ENCODE results near the gene ALDH1L2. TPM values are rescaled to one million over a fixed set of nuclear protein-coding genes. Genes with fewer than 3 reads are reported as not detected.

The ALDH1L2 gene
- total RNA-seq, 1 donor from 2014 or later, result 9.7 TPM

- no peaks in the 10 kb centered on the region for H3K36me3 ChIP-seq
- no peak for DNase-seq
- H3K27me3 ChIP-seq (ENCODE audit: low read depth), result no peaks in the 10 kb centered on the region
- no peaks in the 10 kb centered on the region for H3K4me1 ChIP-seq
- no peak for ATAC-seq
- intact Hi-C loops (cut with DNase I), result no loop called here
- H3K4me3 ChIP-seq, result no peak overlapping the region
- TF ChIP-seq, protein P1, sequence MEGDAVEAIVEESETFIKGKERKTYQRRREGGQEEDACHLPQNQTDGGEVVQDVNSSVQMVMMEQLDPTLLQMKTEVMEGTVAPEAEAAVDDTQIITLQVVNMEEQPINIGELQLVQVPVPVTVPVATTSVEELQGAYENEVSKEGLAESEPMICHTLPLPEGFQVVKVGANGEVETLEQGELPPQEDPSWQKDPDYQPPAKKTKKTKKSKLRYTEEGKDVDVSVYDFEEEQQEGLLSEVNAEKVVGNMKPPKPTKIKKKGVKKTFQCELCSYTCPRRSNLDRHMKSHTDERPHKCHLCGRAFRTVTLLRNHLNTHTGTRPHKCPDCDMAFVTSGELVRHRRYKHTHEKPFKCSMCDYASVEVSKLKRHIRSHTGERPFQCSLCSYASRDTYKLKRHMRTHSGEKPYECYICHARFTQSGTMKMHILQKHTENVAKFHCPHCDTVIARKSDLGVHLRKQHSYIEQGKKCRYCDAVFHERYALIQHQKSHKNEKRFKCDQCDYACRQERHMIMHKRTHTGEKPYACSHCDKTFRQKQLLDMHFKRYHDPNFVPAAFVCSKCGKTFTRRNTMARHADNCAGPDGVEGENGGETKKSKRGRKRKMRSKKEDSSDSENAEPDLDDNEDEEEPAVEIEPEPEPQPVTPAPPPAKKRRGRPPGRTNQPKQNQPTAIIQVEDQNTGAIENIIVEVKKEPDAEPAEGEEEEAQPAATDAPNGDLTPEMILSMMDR (IDR thresholded peaks at IDR 0.05), result no peak
- H3K9me3 ChIP-seq, result no peaks in the 10 kb centered on the region
- no peak overlapping the region for H3K27ac ChIP-seq
Observed at GRCh38 chr12:105032703-105033357, 51.4 kb downstream of the ALDH1L2 start.

DNA sequence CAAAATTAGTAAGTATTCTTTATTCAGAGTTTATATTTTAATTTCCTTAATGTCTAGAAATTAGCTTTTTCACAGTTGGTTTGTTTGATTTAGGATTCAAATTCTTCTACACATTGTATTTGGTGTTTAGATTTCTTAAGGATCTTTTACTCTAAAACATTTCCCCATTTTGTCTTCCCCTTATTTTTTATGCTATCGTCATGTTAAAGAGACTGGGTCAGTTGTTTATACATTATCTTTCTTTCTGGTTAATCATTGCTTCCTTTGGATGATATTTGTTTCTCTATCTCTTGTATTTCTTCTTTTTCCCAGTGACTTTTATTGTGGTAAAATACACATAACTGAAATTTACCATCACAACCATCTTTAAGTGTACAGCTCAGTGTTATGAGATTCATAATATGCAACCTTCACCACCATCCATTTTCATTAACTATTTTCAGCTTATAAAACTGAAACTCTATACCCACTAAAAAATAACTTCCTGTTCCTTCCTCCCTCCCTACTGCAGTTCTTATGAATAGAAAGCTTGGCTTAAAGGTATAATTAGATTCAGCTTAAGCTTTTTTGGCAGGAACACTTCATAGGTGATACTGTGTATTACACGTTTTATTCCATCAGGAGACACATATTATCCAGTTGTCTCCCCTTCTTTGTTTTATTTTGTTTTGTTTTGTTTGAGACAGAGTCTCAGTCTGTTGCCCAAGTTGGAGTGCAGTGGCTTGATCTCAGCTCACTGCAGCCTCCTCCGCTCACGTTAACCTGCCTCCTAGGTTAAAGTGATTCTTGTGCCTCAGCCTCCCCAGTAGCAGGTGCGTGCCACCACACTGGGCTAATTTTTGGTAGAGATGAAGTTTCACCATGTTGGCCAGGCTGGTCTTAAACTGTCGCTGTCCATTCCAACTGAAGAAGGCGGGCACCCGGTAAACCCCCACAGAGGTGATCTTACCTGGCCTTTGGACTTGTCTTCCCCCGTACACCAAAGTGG lies 53.1 kb downstream of the ALDH1L2 start:
- intact Hi-C loops (cut with DNase I), result no loop called here
- Histone ChIP-seq H3K4me1 (peaks cover 9% of the 10 kb centered on the region), H3K4me3 (no peak overlapping the region), H3K27ac (no peak overlapping the region), H3K9me3 (no peaks in the 10 kb centered on the region), H3K36me3 (no peaks in the 10 kb centered on the region), H3K27me3 (ENCODE audit: low read depth) (no peaks in the 10 kb centered on the region)
- TF ChIP-seq, protein P1 (IDR thresholded peaks at IDR 0.05), result no peak
- ATAC-seq, result no peak
- DNase-seq, result no peak

- Histone ChIP-seq H3K27ac (no peak overlapping the region), H3K9me3 (no peaks in the 10 kb centered on the region), H3K4me1 (peaks cover 23% of the 10 kb centered on the region), H3K4me3 (no peak overlapping the region), H3K27me3 (ENCODE audit: low read depth) (no peaks in the 10 kb centered on the region), H3K36me3 (no peaks in the 10 kb centered on the region)
- intact Hi-C loops (cut with DNase I), result no loop called here
- ATAC-seq, result no peak
- TF ChIP-seq, protein P1 (IDR thresholded peaks at IDR 0.05), result no peak
- DNase-seq, result no peak
Observed at GRCh38 chr12:105026411-105026810, 57.8 kb downstream of the ALDH1L2 start.

DNA sequence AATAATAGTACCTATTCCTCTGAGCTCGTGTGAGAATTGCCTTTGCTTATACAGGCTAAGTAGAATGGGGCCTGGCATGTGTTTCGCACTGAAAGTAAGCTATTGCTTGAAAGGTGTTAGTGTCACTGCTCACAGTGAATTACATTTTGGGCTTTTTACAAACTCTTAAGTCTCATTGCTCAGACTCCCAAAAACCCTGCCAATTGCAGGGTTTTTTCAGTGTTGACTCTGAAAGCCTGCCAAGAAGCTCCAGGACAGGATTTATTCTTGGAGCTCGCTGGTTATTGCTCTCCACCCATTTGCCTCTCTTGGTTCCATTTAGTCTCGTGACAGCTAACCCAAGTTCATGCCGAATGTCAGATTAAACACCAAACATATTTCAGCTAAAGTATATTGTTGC lies 58.4 kb downstream of the ALDH1L2 start:
- intact Hi-C loops (cut with DNase I), result no loop called here

DNA sequence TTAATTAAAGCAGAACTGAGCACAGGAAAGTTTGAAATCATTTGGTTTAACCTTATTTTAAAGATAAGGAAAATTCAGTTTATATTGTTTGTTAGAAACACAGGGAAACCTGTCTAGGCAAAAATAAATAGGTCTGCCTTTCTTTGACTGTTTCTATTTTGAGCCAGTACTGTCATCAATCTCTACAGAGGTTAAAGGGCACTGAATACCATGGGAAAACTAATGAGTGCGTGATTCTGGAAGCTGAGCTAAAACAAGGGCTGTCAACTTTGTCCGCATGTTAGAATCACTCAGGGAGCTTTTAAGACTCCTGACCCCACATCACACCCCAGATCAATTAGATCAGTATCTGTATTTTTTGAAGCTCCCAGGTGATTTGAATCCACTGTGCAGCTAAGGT lies 59.3 kb downstream of the ALDH1L2 start:
- TF ChIP-seq, protein P1 (IDR thresholded peaks at IDR 0.05), result no peak
- Histone ChIP-seq H3K27ac (no peak overlapping the region), H3K9me3 (no peaks in the 10 kb centered on the region), H3K27me3 (ENCODE audit: low read depth) (no peaks in the 10 kb centered on the region), H3K36me3 (no peaks in the 10 kb centered on the region), H3K4me3 (no peak overlapping the region), H3K4me1 (peaks cover 29% of the 10 kb centered on the region)
- no peak for ATAC-seq
- intact Hi-C loops (cut with DNase I), result no loop called here
- DNase-seq, result no peak

More for the DNA sequence above, 58.4 kb downstream of the ALDH1L2 start:
- no peak for DNase-seq
- Histone ChIP-seq H3K36me3 (no peaks in the 10 kb centered on the region), H3K4me3 (no peak overlapping the region), H3K4me1 (peaks cover 24% of the 10 kb centered on the region), H3K9me3 (no peaks in the 10 kb centered on the region), H3K27ac (no peak overlapping the region), H3K27me3 (ENCODE audit: low read depth) (no peaks in the 10 kb centered on the region)
- TF ChIP-seq, protein P1 (IDR thresholded peaks at IDR 0.05), result no peak
- peak; percentile 32 to 61 for ATAC-seq
